Body of pancreas (tissue), 4 donors: ENCODE results near the gene RAET1E. TPM values are rescaled to one million over a fixed set of nuclear protein-coding genes. Genes with fewer than 3 reads are reported as not detected.
A peak's percentile ranks its signal among the peaks of the same experiment; 100 is the strongest.

Experiments
- ATAC-seq: fragments of 150-250 bp; one replicate; pipeline ENCODE4 v1.9.1; 2016
- DNase-seq, 4 donors: peaks; one replicate each; pipeline ENCODE4 v3.0.0-alpha.2; 2019
- H3K27ac ChIP-seq, 4 donors: fragments of 200-600 bp; sonication (generic); 1 replicate in 3 of 4; 2 replicates in 1 of 4; pipeline versions ENCODE4 v1.5.1 to v1.6.1; 2016 to 2019; ENCODE audit warnings: mild to moderate bottlenecking in 1 of 4, mixed read lengths in 1 of 4, moderate library complexity in 1 of 4
- H3K27me3 ChIP-seq, 2 donors: fragments of 200-600 bp; sonication (generic); one replicate each; pipeline ENCODE4 v1.6.0; 2016; ENCODE audit warnings: mild to moderate bottlenecking in 1 of 2
- H3K36me3 ChIP-seq, 2 donors: fragments of 200-600 bp; sonication (generic); replicated peaks in 1 of 2; 2 replicates each; pipeline ENCODE4 v1.5.1; 2016; ENCODE audit warnings: low read depth in 2 of 2; ENCODE audit not compliant: insufficient read depth in 1 of 2
- H3K4me1 ChIP-seq: fragments of 200-600 bp; sonication (generic); one replicate; pipeline ENCODE4 v1.6.0; 2016
- H3K4me3 ChIP-seq, 2 donors: fragments of 200-600 bp; sonication (generic); 1 replicate in 1 of 2; 2 replicates in 1 of 2; pipeline ENCODE4 v1.5.1; 2016 to 2019
- H3K9me3 ChIP-seq, 3 donors: fragments of 200-600 bp; sonication (generic); 1 replicate in 2 of 3; 2 replicates in 1 of 3; pipeline ENCODE4 v1.5.1; 2016
- POLR2A ChIP-seq, 3 donors: fragments of 450-650 bp; IDR thresholded peaks; one replicate each; pipeline ENCODE4 v1.6.1; 2016; ENCODE audit warnings: antibody characterized with exemption in 3 of 3, mild to moderate bottlenecking in 2 of 3
- WGBS, 2 donors: methylation state at CpG; one replicate each; pipeline ENCODE4 v1.1.5; 2017; 5-methylcytosine and 5-hydroxymethylcytosine counted together
- intact Hi-C: fragments of 100-400 bp; cut with DNase I; formaldehyde crosslinking; loops from one replicate; pipeline ENCODE4 v1.15.1; 2023
- total RNA-seq, 2 donors: library from RNA; depleted of rRNA; stranded (reverse); fragments of >200 nt; gene quantifications; one replicate each; pipeline ENCODE4 v1.1.0, GENCODE V29; 2016
- TF ChIP-seq, protein P1 (sequence below), 7 experiments: fragments of 450-650 bp in 4 of 7; fragments of 200-600 bp in 3 of 7; sonication (generic) in 3 of 7; IDR thresholded peaks; one replicate each; pipeline ENCODE4 v1.5.1; 2016 to 2019; ENCODE audit warnings: antibody characterized with exemption in 7 of 7

RAET1E gene
- total RNA-seq, 2 donors from 2014 or later: not detected

DNA sequence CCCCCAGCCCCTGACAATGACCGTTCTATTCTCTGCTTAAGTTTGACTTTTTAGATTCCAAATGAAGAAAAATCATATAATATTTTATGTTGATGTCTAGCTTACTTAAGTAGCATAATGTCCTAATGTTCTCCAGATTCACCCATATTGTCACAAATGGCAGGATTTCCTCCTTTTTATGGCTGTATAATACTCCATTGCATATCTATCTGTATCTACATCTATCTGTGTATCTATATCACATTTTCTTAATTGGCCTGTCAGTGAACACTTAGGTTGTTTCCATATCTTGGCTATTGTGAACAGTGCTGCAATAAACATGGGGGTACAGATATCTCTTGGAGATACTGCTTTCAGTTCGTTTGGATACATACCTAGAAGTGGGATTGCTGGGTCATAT is 26.7 kb downstream of the RAET1E start:
- no peaks in the 10 kb centered on the region for H3K4me1 ChIP-seq
- WGBS, 2 donors: 77 to 96% methylated on average over 2 of the region's 2 CpGs
- DNase-seq (no peak), ATAC-seq (no peak)
- H3K36me3 ChIP-seq: no peaks in the 10 kb centered on the region
- H3K27me3 ChIP-seq: no peaks in the 10 kb centered on the region
- H3K27ac ChIP-seq: no peak overlapping the region
- H3K4me3 ChIP-seq: no peak overlapping the region
- no peaks in the 10 kb centered on the region for H3K9me3 ChIP-seq
- TF ChIP-seq POLR2A (IDR thresholded peaks at IDR 0.05): no peak
- TF ChIP-seq, protein P1, sequence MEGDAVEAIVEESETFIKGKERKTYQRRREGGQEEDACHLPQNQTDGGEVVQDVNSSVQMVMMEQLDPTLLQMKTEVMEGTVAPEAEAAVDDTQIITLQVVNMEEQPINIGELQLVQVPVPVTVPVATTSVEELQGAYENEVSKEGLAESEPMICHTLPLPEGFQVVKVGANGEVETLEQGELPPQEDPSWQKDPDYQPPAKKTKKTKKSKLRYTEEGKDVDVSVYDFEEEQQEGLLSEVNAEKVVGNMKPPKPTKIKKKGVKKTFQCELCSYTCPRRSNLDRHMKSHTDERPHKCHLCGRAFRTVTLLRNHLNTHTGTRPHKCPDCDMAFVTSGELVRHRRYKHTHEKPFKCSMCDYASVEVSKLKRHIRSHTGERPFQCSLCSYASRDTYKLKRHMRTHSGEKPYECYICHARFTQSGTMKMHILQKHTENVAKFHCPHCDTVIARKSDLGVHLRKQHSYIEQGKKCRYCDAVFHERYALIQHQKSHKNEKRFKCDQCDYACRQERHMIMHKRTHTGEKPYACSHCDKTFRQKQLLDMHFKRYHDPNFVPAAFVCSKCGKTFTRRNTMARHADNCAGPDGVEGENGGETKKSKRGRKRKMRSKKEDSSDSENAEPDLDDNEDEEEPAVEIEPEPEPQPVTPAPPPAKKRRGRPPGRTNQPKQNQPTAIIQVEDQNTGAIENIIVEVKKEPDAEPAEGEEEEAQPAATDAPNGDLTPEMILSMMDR (IDR thresholded peaks at IDR 0.05): no peak
- intact Hi-C loops: no loop called here

DNA sequence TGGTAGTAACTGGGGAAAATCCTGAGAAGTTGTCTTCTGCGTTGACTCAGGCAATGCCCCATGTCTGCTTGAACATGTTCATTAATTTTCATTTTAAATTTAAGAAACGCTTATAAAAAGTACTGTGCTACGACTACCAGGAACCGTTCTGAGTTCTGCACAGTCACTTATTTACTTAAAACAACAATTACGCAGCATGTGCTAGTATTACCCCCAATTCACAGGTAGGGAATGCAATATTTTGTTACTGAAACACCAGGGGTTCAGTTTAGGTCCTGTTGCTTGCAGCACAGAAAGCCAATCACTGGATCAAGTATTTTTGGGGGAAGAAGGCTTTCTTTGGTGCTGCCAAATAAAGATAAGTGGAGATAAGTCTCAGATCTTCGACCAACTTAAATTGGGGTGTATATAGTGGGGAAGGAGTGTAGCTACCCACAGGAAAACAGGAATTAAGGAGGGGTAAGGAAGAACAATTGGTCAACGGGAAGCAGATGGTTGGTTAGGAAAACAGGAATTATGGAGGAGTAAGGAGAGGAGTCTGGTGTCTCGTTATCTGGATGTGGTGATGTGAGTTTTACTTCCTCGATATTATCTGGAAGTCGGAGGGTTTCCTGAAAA is 28.5 kb downstream of the RAET1E start:
- 81 to 82% methylated on average over 10 of the region's 10 CpGs for WGBS, 2 donors
- H3K4me3 ChIP-seq: no peak overlapping the region
- intact Hi-C loops: no loop called here
- H3K27me3 ChIP-seq: no peaks in the 10 kb centered on the region
- TF ChIP-seq POLR2A (IDR thresholded peaks at IDR 0.05): no peak
- TF ChIP-seq, protein P1 (IDR thresholded peaks at IDR 0.05): no peak
- H3K36me3 ChIP-seq: no peaks in the 10 kb centered on the region
- no peaks in the 10 kb centered on the region for H3K9me3 ChIP-seq
- DNase-seq: no peak
- ATAC-seq: no peak
- H3K27ac ChIP-seq: no peak overlapping the region
- H3K4me1 ChIP-seq: peaks cover 5% of the 10 kb centered on the region

DNA sequence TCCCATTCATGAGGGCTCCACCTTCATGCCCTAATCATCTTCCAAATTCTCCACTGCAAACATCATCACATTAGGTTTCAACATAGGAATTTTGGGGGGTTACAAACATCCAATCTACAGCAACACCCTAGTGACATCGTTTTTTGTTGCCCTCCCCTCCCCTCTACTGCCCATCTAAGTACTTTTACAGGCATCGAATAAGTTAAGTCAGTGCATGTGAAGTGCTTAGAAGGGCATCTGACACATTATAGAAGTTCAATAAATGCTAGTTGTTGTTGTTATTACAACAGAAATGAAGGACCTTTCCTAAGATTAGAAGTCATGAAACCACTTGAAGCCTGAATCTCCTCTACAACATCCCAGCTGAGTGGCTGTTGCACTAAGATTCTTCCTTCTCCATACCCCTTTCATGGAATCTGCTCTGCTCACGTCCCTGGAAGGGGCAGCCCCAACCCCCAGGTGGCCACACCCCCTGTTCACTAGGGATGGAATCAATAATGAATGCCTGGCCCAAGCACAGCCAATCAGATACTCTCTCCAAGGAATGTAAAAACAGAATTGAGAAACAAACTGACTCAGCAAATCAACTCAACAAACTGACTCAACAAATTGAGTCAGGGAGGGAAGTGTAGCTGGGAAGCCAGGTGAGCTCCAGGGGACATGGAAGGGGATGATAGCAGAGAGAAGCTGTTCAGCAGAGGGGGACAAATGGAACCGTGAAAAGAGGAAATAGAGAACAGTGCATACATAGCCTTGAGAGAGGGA is 29.9 kb downstream of the RAET1E start:
- 36 to 42% methylated on average over 4 of the region's 4 CpGs for whole genome bisulfite sequencing, 2 donors
- Histone ChIP-seq H3K27ac (no peak overlapping the region), H3K4me1 (peaks cover 7% of the 10 kb centered on the region), H3K9me3 (no peaks in the 10 kb centered on the region), H3K27me3 (no peaks in the 10 kb centered on the region), H3K36me3 (no peaks in the 10 kb centered on the region), H3K4me3 (no peak overlapping the region)
- intact Hi-C loops: no loop called here
- TF ChIP-seq, protein P1 (IDR thresholded peaks at IDR 0.05): no peak
- TF ChIP-seq POLR2A (IDR thresholded peaks at IDR 0.05): no peak
- DNase-seq: peak in 3 of 4 donors; percentile 26 to 31 (median 28)
- no peak for ATAC-seq

DNA sequence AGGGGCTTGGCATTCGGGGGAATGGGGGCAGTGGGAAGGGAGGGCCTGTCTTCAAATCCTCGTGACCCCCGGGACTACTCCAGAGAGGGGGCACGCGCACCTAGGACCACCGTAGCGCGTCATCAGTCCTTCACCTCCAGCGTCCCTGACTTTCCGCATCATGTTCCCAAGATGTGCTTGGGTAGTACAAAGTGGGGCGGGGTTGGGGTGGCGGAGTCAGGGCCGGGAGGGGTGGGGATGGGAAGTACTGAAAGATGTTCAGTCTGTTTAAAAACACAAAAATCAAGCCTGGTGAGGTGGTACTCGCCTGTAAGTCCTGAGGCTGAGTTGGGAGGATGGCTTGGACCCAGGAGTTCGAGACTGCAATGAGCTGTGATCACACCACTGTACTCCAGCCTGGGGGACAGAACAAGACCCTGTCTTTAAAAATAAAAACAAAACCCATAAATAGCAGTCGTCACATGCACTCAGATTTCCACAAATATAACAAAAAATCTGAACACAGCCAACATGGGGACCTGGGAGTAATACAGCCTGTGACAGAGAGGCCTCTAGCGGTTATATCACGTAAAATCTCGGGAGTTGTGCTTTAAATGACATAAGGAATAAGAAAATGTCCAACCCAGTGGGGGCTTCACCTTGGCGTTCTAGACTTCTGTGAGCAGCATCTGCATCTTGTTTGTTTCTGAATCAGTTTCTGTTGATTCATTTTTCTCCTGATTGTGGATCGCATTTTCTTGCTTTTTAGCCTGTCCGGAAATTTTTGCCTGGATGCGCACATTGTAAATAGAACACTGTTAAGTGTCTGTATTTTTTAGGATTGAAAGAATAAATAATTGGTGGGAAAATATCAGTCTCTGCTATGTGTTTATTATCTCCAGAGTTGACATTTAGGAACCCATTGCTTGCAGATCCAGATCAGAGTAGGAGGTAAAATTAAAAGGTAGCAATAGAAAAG is 33.1 kb downstream of the RAET1E start:
- intact Hi-C loops: no loop called here
- ATAC-seq: peak; percentile 25
- peak overlapping the region; percentile 97 to 99 (median 98) for H3K27ac ChIP-seq
- DNase-seq: peak; percentile 40 to 68 (median 54)
- H3K4me3 ChIP-seq: peak overlapping the region in 1 of 2 donors; percentile 64
- no peaks in the 10 kb centered on the region for H3K36me3 ChIP-seq
- no peaks in the 10 kb centered on the region for H3K9me3 ChIP-seq
- no peak for TF ChIP-seq POLR2A (IDR thresholded peaks at IDR 0.05)
- TF ChIP-seq, protein P1 (IDR thresholded peaks at IDR 0.05): peak; percentile 48 to 76 (median 65)
- H3K4me1 ChIP-seq: peaks cover 32% of the 10 kb centered on the region
- WGBS, 2 donors: 8 to 10% methylated on average over 21 to 23 of the region's 23 CpGs
- H3K27me3 ChIP-seq: no peaks in the 10 kb centered on the region
